Dendritic cell treated with granulocyte-macrophage colony-stimulating factor and Interleukin-4, amounts not matched to agents 40 ng/mL and 50 ng/mL, for 4 days (primary cell): Measurements from ENCODE around the gene CNTNAP2.

Experiments used
- H3K27ac Mint-ChIP-seq: one replicate; pipeline ENCODE4 v1.8.0; 2022; ENCODE audit warnings: mild to moderate bottlenecking, mixed read lengths
- H3K27me3 Mint-ChIP-seq: one replicate; pipeline ENCODE4 v1.8.0; 2022; ENCODE audit warnings: mild to moderate bottlenecking, mixed read lengths
- H3K36me3 Mint-ChIP-seq: one replicate; pipeline ENCODE4 v1.8.0; 2022; ENCODE audit warnings: low read depth, mixed read lengths
- H3K4me1 Mint-ChIP-seq: one replicate; pipeline ENCODE4 v1.8.0; 2022; ENCODE audit warnings: low read depth, mixed read lengths
- H3K4me3 Mint-ChIP-seq: one replicate; pipeline ENCODE4 v1.8.0; 2022; ENCODE audit warnings: mild to moderate bottlenecking, moderate library complexity, mixed read lengths
- H3K9me3 Mint-ChIP-seq: one replicate; pipeline ENCODE4 v1.8.0; 2022; ENCODE audit warnings: mixed read lengths
- intact Hi-C: fragments of 100-400 bp; cut with micrococcal nuclease; formaldehyde crosslinking; loops from one replicate; pipeline ENCODE4 v1.15.0; 2022

Gene CNTNAP2

GRCh38 chr7:148124477-148124876 lies 2007.9 kb downstream of the CNTNAP2 start:
- Mint-ChIP-seq H3K9me3 (no peaks in the 10 kb centered on the region), H3K4me3 (no peak overlapping the region), H3K36me3 (no peaks in the 10 kb centered on the region), H3K4me1 (no peaks in the 10 kb centered on the region), H3K27ac (no peak overlapping the region), H3K27me3 (no peaks in the 10 kb centered on the region)
- intact Hi-C loops = no loop called here

- Mint-ChIP-seq H3K27me3 (no peaks in the 10 kb centered on the region), H3K4me3 (no peak overlapping the region)
These were observed 2010.8 kb downstream of the CNTNAP2 start for GRCh38 chr7:148127374-148127773.

GRCh38 chr7:148129023-148129422 lies 2012.4 kb downstream of the CNTNAP2 start:
- Mint-ChIP-seq H3K4me1 (no peaks in the 10 kb centered on the region), H3K27me3 (no peaks in the 10 kb centered on the region), H3K27ac (no peak overlapping the region), H3K36me3 (no peaks in the 10 kb centered on the region), H3K9me3 (no peaks in the 10 kb centered on the region), H3K4me3 (no peak overlapping the region)
- intact Hi-C loops = no loop called here

More at GRCh38 chr7:148127374-148127773, 2010.8 kb downstream of the CNTNAP2 start:
- Mint-ChIP-seq H3K4me1 (no peaks in the 10 kb centered on the region), H3K9me3 (no peaks in the 10 kb centered on the region), H3K36me3 (no peaks in the 10 kb centered on the region), H3K27ac (no peak overlapping the region)
- intact Hi-C loops = no loop called here

- no peaks in the 10 kb centered on the region for H3K36me3 Mint-ChIP-seq
- peaks cover 14% of the 10 kb centered on the region for H3K9me3 Mint-ChIP-seq
- H3K27me3 Mint-ChIP-seq = no peaks in the 10 kb centered on the region
- no peak overlapping the region for H3K27ac Mint-ChIP-seq
- no peaks in the 10 kb centered on the region for H3K4me1 Mint-ChIP-seq
- intact Hi-C loops = no loop called here
- no peak overlapping the region for H3K4me3 Mint-ChIP-seq
These were observed 2018.5 kb downstream of the CNTNAP2 start for GRCh38 chr7:148135116-148135515.

GRCh38 chr7:148135997-148136396 lies 2019.4 kb downstream of the CNTNAP2 start:
- H3K4me3 Mint-ChIP-seq = no peak overlapping the region
- H3K4me1 Mint-ChIP-seq = no peaks in the 10 kb centered on the region
- no peak overlapping the region for H3K27ac Mint-ChIP-seq
- no peaks in the 10 kb centered on the region for H3K36me3 Mint-ChIP-seq
- no peaks in the 10 kb centered on the region for H3K27me3 Mint-ChIP-seq
- intact Hi-C loops = no loop called here
- H3K9me3 Mint-ChIP-seq = peaks cover 14% of the 10 kb centered on the region

- Mint-ChIP-seq H3K4me3 (no peak overlapping the region), H3K27me3 (no peaks in the 10 kb centered on the region), H3K36me3 (no peaks in the 10 kb centered on the region), H3K27ac (no peak overlapping the region), H3K4me1 (no peaks in the 10 kb centered on the region), H3K9me3 (no peaks in the 10 kb centered on the region)
- intact Hi-C loops = loop anchor here (5.0 kb wide), 1 partner anchor 895 kb away; no protein-coding TSS in a partner anchor
These were observed 2026.2 kb downstream of the CNTNAP2 start for GRCh38 chr7:148142660-148143248.

GRCh38 chr7:148144827-148145226 lies 2028.2 kb downstream of the CNTNAP2 start:
- Mint-ChIP-seq H3K36me3 (no peaks in the 10 kb centered on the region), H3K9me3 (no peaks in the 10 kb centered on the region), H3K4me3 (no peak overlapping the region), H3K27me3 (no peaks in the 10 kb centered on the region), H3K4me1 (no peaks in the 10 kb centered on the region), H3K27ac (no peak overlapping the region)
- intact Hi-C loops = loop anchor here (5.0 kb wide), 1 partner anchor 898 kb away; no protein-coding TSS in a partner anchor

GRCh38 chr7:148146346-148146745 lies 2029.7 kb downstream of the CNTNAP2 start:
- H3K36me3 Mint-ChIP-seq = no peaks in the 10 kb centered on the region
- H3K4me3 Mint-ChIP-seq = no peak overlapping the region
- intact Hi-C loops = no loop called here
- H3K27ac Mint-ChIP-seq = no peak overlapping the region
- no peaks in the 10 kb centered on the region for H3K27me3 Mint-ChIP-seq
- H3K9me3 Mint-ChIP-seq = peaks cover 2% of the 10 kb centered on the region
- no peaks in the 10 kb centered on the region for H3K4me1 Mint-ChIP-seq

- Mint-ChIP-seq H3K4me1 (no peaks in the 10 kb centered on the region), H3K36me3 (no peaks in the 10 kb centered on the region), H3K27me3 (no peaks in the 10 kb centered on the region), H3K9me3 (peaks cover 13% of the 10 kb centered on the region), H3K27ac (no peak overlapping the region), H3K4me3 (no peak overlapping the region)
- intact Hi-C loops = no loop called here
These were observed 2030.8 kb downstream of the CNTNAP2 start for GRCh38 chr7:148147438-148147837.

GRCh38 chr7:148148456-148148855 lies 2031.9 kb downstream of the CNTNAP2 start:
- no peaks in the 10 kb centered on the region for H3K27me3 Mint-ChIP-seq
- H3K27ac Mint-ChIP-seq = no peak overlapping the region
- H3K36me3 Mint-ChIP-seq = no peaks in the 10 kb centered on the region
- H3K9me3 Mint-ChIP-seq = peaks cover 13% of the 10 kb centered on the region
- H3K4me3 Mint-ChIP-seq = no peak overlapping the region
- H3K4me1 Mint-ChIP-seq = no peaks in the 10 kb centered on the region
- intact Hi-C loops = no loop called here

- H3K4me1 Mint-ChIP-seq = no peaks in the 10 kb centered on the region
- no peaks in the 10 kb centered on the region for H3K36me3 Mint-ChIP-seq
- peaks cover 13% of the 10 kb centered on the region for H3K9me3 Mint-ChIP-seq
- H3K4me3 Mint-ChIP-seq = no peak overlapping the region
- H3K27me3 Mint-ChIP-seq = no peaks in the 10 kb centered on the region
- intact Hi-C loops = no loop called here
- no peak overlapping the region for H3K27ac Mint-ChIP-seq
These were observed 2033.1 kb downstream of the CNTNAP2 start for GRCh38 chr7:148149730-148150129.

- H3K4me3 Mint-ChIP-seq = no peak overlapping the region
- no peak overlapping the region for H3K27ac Mint-ChIP-seq
- H3K9me3 Mint-ChIP-seq = peaks cover 13% of the 10 kb centered on the region
- intact Hi-C loops = no loop called here
- H3K27me3 Mint-ChIP-seq = no peaks in the 10 kb centered on the region
- no peaks in the 10 kb centered on the region for H3K4me1 Mint-ChIP-seq
- no peaks in the 10 kb centered on the region for H3K36me3 Mint-ChIP-seq
These were observed 2035.2 kb downstream of the CNTNAP2 start for GRCh38 chr7:148151778-148152177.

- no peaks in the 10 kb centered on the region for H3K27me3 Mint-ChIP-seq
- no peaks in the 10 kb centered on the region for H3K36me3 Mint-ChIP-seq
- intact Hi-C loops = no loop called here
- H3K27ac Mint-ChIP-seq = no peak overlapping the region
- no peak overlapping the region for H3K4me3 Mint-ChIP-seq
- H3K4me1 Mint-ChIP-seq = no peaks in the 10 kb centered on the region
- peaks cover 13% of the 10 kb centered on the region for H3K9me3 Mint-ChIP-seq
These were observed 2037.1 kb downstream of the CNTNAP2 start for GRCh38 chr7:148153616-148154284.

- intact Hi-C loops = no loop called here
- Mint-ChIP-seq H3K27me3 (no peaks in the 10 kb centered on the region), H3K36me3 (no peaks in the 10 kb centered on the region), H3K4me1 (no peaks in the 10 kb centered on the region), H3K9me3 (peaks cover 13% of the 10 kb centered on the region), H3K27ac (no peak overlapping the region), H3K4me3 (no peak overlapping the region)
These were observed 2038.4 kb downstream of the CNTNAP2 start for GRCh38 chr7:148155000-148155399.

GRCh38 chr7:148155826-148156225 lies 2039.2 kb downstream of the CNTNAP2 start:
- Mint-ChIP-seq H3K27me3 (no peaks in the 10 kb centered on the region), H3K36me3 (no peaks in the 10 kb centered on the region), H3K4me3 (no peak overlapping the region), H3K9me3 (peaks cover 13% of the 10 kb centered on the region), H3K27ac (no peak overlapping the region), H3K4me1 (no peaks in the 10 kb centered on the region)
- intact Hi-C loops = no loop called here
